HEK293 (cell line): ENCODE data around the gene FAXC.

Experiments used
- CTCF ChIA-PET: fragments of 350-600 bp; formaldehyde crosslinking; extraction: SDS; loops from one replicate; lab custom pipeline; 2021; ENCODE audit warnings: antibody characterized with exemption; lab: Yijun Ruan, JAX
- POLR2A ChIA-PET: fragments of 300-600 bp; formaldehyde crosslinking; extraction: SDS; loops from one replicate; lab custom pipeline; 2020; ENCODE audit warnings: antibody characterized with exemption, inconsistent platforms; lab: Yijun Ruan, JAX
- H3K27ac ChIP-seq: fragments of 200-500 bp; sonication (Bioruptor generic); 2 replicates; pipeline ENCODE4 v1.5.1; 2014; ENCODE audit warnings: low read depth, low read length, control low read depth, inconsistent platforms; ENCODE audit errors: extremely low read depth
- H3K36me3 ChIP-seq, 2 experiments: fragments of 200-500 bp in 1 of 2; sonication (Bioruptor generic) in 1 of 2; 1 replicate in 1 of 2; 2 replicates in 1 of 2; pipeline ENCODE4 v1.5.1; 2014 to 2017; ENCODE audit warnings: inconsistent platforms in 2 of 2, low read length in 2 of 2; ENCODE audit not compliant: control insufficient read depth in 2 of 2, insufficient read depth in 1 of 2
- H3K4me1 ChIP-seq: fragments of 200-500 bp; sonication (Bioruptor generic); 2 replicates; pipeline ENCODE4 v1.5.1; 2014; ENCODE audit warnings: mild to moderate bottlenecking, low read length, inconsistent platforms; ENCODE audit not compliant: control insufficient read depth, insufficient read depth
- H3K4me3 ChIP-seq: 2 replicates; pipeline ENCODE4 v1.5.1; 2011; ENCODE audit warnings: low read depth, mild to moderate bottlenecking, control low read depth, low read length, moderate library complexity
- H3K9me3 ChIP-seq: fragments of 200-500 bp; sonication (Bioruptor generic); 2 replicates; pipeline ENCODE4 v1.5.1; 2014; ENCODE audit warnings: low read depth, low read length, inconsistent platforms; ENCODE audit not compliant: control insufficient read depth, insufficient read depth
- BCL11B ChIP-seq: fragments of 450-650 bp; formaldehyde crosslinking; IDR thresholded peaks from 2 replicates; pipeline ENCODE4 v1.5.1; 2016; ENCODE audit warnings: low read depth, missing biosample characterization, missing genetic modification characterization
- GLIS1 ChIP-seq: fragments of 450-650 bp; formaldehyde crosslinking; IDR thresholded peaks from 2 replicates; pipeline ENCODE4 v1.5.1; 2016; ENCODE audit warnings: missing biosample characterization, missing genetic modification characterization
- HIC1 ChIP-seq: fragments of 450-650 bp; formaldehyde crosslinking; IDR thresholded peaks from 2 replicates; pipeline ENCODE4 v1.5.1; 2016; ENCODE audit warnings: missing biosample characterization, missing genetic modification characterization
- OVOL3 ChIP-seq: fragments of 450-650 bp; formaldehyde crosslinking; IDR thresholded peaks from 2 replicates; pipeline ENCODE4 v1.5.1; 2016; ENCODE audit warnings: missing biosample characterization, missing genetic modification characterization
- PRDM4 ChIP-seq: fragments of 450-650 bp; formaldehyde crosslinking; IDR thresholded peaks from 2 replicates; pipeline ENCODE4 v1.5.1; 2017; ENCODE audit warnings: missing biosample characterization, missing genetic modification characterization
- REPIN1 ChIP-seq: fragments of 450-650 bp; formaldehyde crosslinking; IDR thresholded peaks from 2 replicates; pipeline ENCODE4 v1.5.1; 2017; ENCODE audit warnings: missing biosample characterization, missing genetic modification characterization, low read depth
- SP2 ChIP-seq: fragments of 450-650 bp; formaldehyde crosslinking; IDR thresholded peaks from 2 replicates; pipeline ENCODE4 v1.5.1; 2016; ENCODE audit warnings: missing biosample characterization, missing genetic modification characterization
- SP3 ChIP-seq: fragments of 450-650 bp; formaldehyde crosslinking; IDR thresholded peaks from 2 replicates; pipeline ENCODE4 v1.5.1; 2016; ENCODE audit warnings: missing biosample characterization, missing genetic modification characterization
- ZBTB20 ChIP-seq: fragments of 450-650 bp; formaldehyde crosslinking; IDR thresholded peaks from 2 replicates; pipeline ENCODE4 v1.5.1; 2016; ENCODE audit warnings: missing biosample characterization, missing genetic modification characterization
- ZFP37 ChIP-seq: fragments of 450-650 bp; formaldehyde crosslinking; IDR thresholded peaks from 2 replicates; pipeline ENCODE4 v1.5.1; 2016; ENCODE audit warnings: missing biosample characterization, missing genetic modification characterization
- ZNF112 ChIP-seq: fragments of 450-650 bp; formaldehyde crosslinking; IDR thresholded peaks from 2 replicates; pipeline ENCODE4 v1.5.0; 2017; ENCODE audit warnings: missing biosample characterization, missing genetic modification characterization
- ZNF157 ChIP-seq: fragments of 450-650 bp; formaldehyde crosslinking; IDR thresholded peaks from 2 replicates; pipeline ENCODE4 v1.5.1; 2016; ENCODE audit warnings: missing biosample characterization, missing genetic modification characterization
- ZNF221 ChIP-seq: fragments of 450-650 bp; formaldehyde crosslinking; IDR thresholded peaks from 2 replicates; pipeline ENCODE4 v1.5.1; 2017; ENCODE audit warnings: missing biosample characterization, missing genetic modification characterization, borderline replicate concordance
- ZNF223 ChIP-seq: fragments of 450-650 bp; formaldehyde crosslinking; IDR thresholded peaks from 2 replicates; pipeline ENCODE4 v1.5.1; 2016; ENCODE audit warnings: missing biosample characterization, missing genetic modification characterization
- ZNF24 ChIP-seq: fragments of 450-650 bp; formaldehyde crosslinking; IDR thresholded peaks from 2 replicates; pipeline ENCODE4 v1.5.1; 2016; ENCODE audit warnings: missing biosample characterization, missing genetic modification characterization
- ZNF248 ChIP-seq: fragments of 450-650 bp; formaldehyde crosslinking; IDR thresholded peaks from 2 replicates; pipeline ENCODE4 v1.5.1; 2017; ENCODE audit warnings: missing biosample characterization, missing genetic modification characterization
- ZNF266 ChIP-seq: fragments of 450-650 bp; formaldehyde crosslinking; IDR thresholded peaks from 2 replicates; pipeline ENCODE4 v1.5.1; 2016; ENCODE audit warnings: missing biosample characterization, missing genetic modification characterization, low read depth
- ZNF302 ChIP-seq: fragments of 450-650 bp; formaldehyde crosslinking; IDR thresholded peaks from 2 replicates; pipeline ENCODE4 v1.5.1; 2016; ENCODE audit warnings: missing biosample characterization, missing genetic modification characterization, low read depth
- ZNF354C ChIP-seq: fragments of 450-650 bp; formaldehyde crosslinking; IDR thresholded peaks from 2 replicates; pipeline ENCODE4 v1.5.1; 2016; ENCODE audit warnings: missing biosample characterization, missing genetic modification characterization, low read depth, borderline replicate concordance
- ZNF362 ChIP-seq: fragments of 450-650 bp; formaldehyde crosslinking; IDR thresholded peaks from 2 replicates; pipeline ENCODE4 v1.5.1; 2016; ENCODE audit warnings: missing biosample characterization, missing genetic modification characterization
- ZNF394 ChIP-seq: fragments of 450-650 bp; formaldehyde crosslinking; IDR thresholded peaks from 2 replicates; pipeline ENCODE4 v1.5.1; 2016; ENCODE audit warnings: missing biosample characterization, missing genetic modification characterization, mild to moderate bottlenecking, moderate library complexity, borderline replicate concordance
- ZNF404 ChIP-seq: fragments of 450-650 bp; formaldehyde crosslinking; IDR thresholded peaks from 2 replicates; pipeline ENCODE4 v1.5.1; 2017; ENCODE audit warnings: missing biosample characterization, missing genetic modification characterization
- ZNF621 ChIP-seq: fragments of 450-650 bp; formaldehyde crosslinking; IDR thresholded peaks from 2 replicates; pipeline ENCODE4 v1.5.1; 2017; ENCODE audit warnings: missing biosample characterization, missing genetic modification characterization
- ZNF639 ChIP-seq: fragments of 450-650 bp; formaldehyde crosslinking; IDR thresholded peaks from 2 replicates; pipeline ENCODE4 v1.5.1; 2016; ENCODE audit warnings: missing biosample characterization, missing genetic modification characterization
- ZNF670 ChIP-seq: fragments of 450-650 bp; formaldehyde crosslinking; IDR thresholded peaks from 2 replicates; pipeline ENCODE4 v1.5.1; 2016; ENCODE audit warnings: missing biosample characterization, missing genetic modification characterization, low read depth
- ZSCAN23 ChIP-seq: fragments of 450-650 bp; formaldehyde crosslinking; IDR thresholded peaks from 2 replicates; pipeline ENCODE4 v1.5.1; 2016; ENCODE audit warnings: missing biosample characterization, missing genetic modification characterization
- ZSCAN4 ChIP-seq: fragments of 450-650 bp; formaldehyde crosslinking; IDR thresholded peaks from 2 replicates; pipeline ENCODE4 v1.5.1; 2017; ENCODE audit warnings: missing biosample characterization, missing genetic modification characterization

The FAXC gene

GRCh38 chr6:99397287-99397686 is 47.8 kb upstream of the FAXC start (continued):
- no peak for TF ChIP-seq HIC1
- TF ChIP-seq OVOL3 (tag by site-specific recombination) = no peak

GRCh38 chr6:99393698-99394531 is 44.4 kb upstream of the FAXC start, which contains the start of gene COQ3:
Gene COQ3, minus strand, starts transcription at chr6:99394195. Its CDS starts 16 bp downstream, at chr6:99394179.
- ChIA-PET POLR2A (interaction anchor here (0.6 to 3.9 kb wide), 26 partner anchors 9 to 420 kb away, joined by 3 to 41 read pairs (median 6); partner anchors contain the start of genes CCNC, FAXC and PNISR), CTCF (interaction anchor here (0.5 to 1.9 kb wide), 12 partner anchors 10 to 468 kb away, joined by 3 to 10 read pairs (median 4); no protein-coding TSS in a partner anchor)
- Histone ChIP-seq H3K27ac (peak within 1 kb of the TSS; percentile 64), H3K36me3 (peaks cover 12 to 13% of the 10 kb centered on the region in 2 experiments), H3K4me1 (no peaks in the 10 kb centered on the region), H3K4me3 (peak within 1 kb of the TSS; percentile 71), H3K9me3 (no peaks in the 10 kb centered on the region)
- TF ChIP-seq ZNF362 = peak; percentile 100
- TF ChIP-seq SP2 (tag by site-specific recombination) = peak; percentile 64
- no peak for TF ChIP-seq ZNF404 (tag by site-specific recombination)
- no peak for TF ChIP-seq ZNF302 (tag by site-specific recombination)
- TF ChIP-seq SP3 (tag by site-specific recombination) = peak; percentile 69
- TF ChIP-seq ZSCAN23 (tag by site-specific recombination) = peak; percentile 86
- TF ChIP-seq ZNF157 = no peak
- TF ChIP-seq ZNF621 (tag by site-specific recombination) = no peak
- TF ChIP-seq ZNF266 (tag by site-specific recombination) = no peak
- TF ChIP-seq ZSCAN4 (tag by site-specific recombination) = peak; percentile 79
- TF ChIP-seq ZNF248 (tag by site-specific recombination) = no peak
- no peak for TF ChIP-seq ZNF354C
- TF ChIP-seq ZNF112 (tag by site-specific recombination) = no peak
- peak; percentile 93 for TF ChIP-seq ZNF24 (tag by site-specific recombination)
- peak; percentile 56; the same call in 1 of the 2 replicates for TF ChIP-seq GLIS1 (tag by site-specific recombination)
- TF ChIP-seq ZNF639 (tag by site-specific recombination) = peak; percentile 98
- TF ChIP-seq ZBTB20 (tag by site-specific recombination) = peak; percentile 84
- no peak for TF ChIP-seq ZNF221 (tag by site-specific recombination)
- TF ChIP-seq BCL11B (tag by site-specific recombination) = no peak
- TF ChIP-seq ZNF223 = no peak
- peak; percentile 80; the same call in 1 of the 2 replicates for TF ChIP-seq ZNF394 (tag by site-specific recombination)
- peak; percentile 91 for TF ChIP-seq REPIN1 (tag by site-specific recombination)
- TF ChIP-seq PRDM4 = peak; percentile 39; the same call in 1 of the 2 replicates
- TF ChIP-seq ZFP37 (tag by site-specific recombination) = peak; percentile 78
- no peak for TF ChIP-seq ZNF670 (tag by site-specific recombination)
